Measurements from ENCODE around the gene ZNF580.

The ZNF580 gene

DNA sequence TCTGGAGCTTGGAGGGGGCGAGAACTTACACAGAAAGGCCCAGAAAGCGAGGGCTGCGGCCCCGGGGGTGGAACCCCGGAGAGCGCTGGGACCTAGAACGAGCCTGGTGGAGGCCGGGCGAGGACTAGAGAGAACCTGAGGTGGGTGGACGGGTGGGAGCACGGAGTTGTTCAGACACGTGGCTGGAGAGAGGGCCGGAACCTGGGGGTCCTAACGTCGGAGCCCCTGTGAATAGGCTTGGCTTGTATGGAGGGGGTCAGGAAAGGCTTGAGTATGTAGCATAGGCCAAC is 3.0 kb downstream of the ZNF580 start:
- TF ChIP-seq, protein P1, sequence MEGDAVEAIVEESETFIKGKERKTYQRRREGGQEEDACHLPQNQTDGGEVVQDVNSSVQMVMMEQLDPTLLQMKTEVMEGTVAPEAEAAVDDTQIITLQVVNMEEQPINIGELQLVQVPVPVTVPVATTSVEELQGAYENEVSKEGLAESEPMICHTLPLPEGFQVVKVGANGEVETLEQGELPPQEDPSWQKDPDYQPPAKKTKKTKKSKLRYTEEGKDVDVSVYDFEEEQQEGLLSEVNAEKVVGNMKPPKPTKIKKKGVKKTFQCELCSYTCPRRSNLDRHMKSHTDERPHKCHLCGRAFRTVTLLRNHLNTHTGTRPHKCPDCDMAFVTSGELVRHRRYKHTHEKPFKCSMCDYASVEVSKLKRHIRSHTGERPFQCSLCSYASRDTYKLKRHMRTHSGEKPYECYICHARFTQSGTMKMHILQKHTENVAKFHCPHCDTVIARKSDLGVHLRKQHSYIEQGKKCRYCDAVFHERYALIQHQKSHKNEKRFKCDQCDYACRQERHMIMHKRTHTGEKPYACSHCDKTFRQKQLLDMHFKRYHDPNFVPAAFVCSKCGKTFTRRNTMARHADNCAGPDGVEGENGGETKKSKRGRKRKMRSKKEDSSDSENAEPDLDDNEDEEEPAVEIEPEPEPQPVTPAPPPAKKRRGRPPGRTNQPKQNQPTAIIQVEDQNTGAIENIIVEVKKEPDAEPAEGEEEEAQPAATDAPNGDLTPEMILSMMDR (IDR thresholded peaks at IDR 0.05) = no peak
- no peak for TF ChIP-seq ZFX (IDR thresholded peaks at IDR 0.05; ENCODE audit: borderline replicate concordance)
- peak overlapping the region; percentile 97 for H3K27ac ChIP-seq

DNA sequence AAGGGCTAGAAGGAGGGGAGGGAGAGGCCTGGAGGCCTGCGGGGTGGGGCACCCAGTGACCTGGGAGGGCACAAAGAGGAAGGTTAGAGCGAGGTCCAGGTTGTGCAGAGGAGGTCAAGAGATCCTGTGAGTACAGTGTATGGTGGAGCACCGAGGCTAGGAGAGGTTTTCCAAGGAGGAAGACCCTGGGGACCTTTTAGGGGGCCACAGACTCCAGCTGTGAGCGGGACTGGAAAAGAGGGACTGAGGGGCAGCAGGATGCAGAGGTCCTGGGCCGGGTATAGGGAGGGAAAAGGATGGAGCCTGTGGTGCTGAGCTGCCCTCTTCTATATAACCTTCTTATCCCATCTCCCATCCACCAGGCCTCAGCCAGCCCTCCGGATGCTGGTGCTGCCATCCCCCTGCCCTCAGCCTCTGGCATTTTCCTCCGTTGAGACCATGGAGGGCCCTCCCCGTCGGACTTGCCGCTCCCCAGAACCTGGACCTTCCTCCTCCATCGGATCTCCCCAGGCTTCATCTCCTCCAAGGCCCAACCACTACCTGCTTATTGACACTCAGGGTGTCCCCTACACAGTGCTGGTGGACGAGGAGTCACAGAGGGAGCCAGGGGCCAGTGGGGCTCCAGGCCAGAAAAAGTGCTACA is 3.5 kb downstream of the ZNF580 start:
- no peak for TF ChIP-seq ZFX (IDR thresholded peaks at IDR 0.05; ENCODE audit: borderline replicate concordance)
- TF ChIP-seq, protein P1 (IDR thresholded peaks at IDR 0.05) = no peak
- H3K27ac ChIP-seq = peak overlapping the region; percentile 97

DNA sequence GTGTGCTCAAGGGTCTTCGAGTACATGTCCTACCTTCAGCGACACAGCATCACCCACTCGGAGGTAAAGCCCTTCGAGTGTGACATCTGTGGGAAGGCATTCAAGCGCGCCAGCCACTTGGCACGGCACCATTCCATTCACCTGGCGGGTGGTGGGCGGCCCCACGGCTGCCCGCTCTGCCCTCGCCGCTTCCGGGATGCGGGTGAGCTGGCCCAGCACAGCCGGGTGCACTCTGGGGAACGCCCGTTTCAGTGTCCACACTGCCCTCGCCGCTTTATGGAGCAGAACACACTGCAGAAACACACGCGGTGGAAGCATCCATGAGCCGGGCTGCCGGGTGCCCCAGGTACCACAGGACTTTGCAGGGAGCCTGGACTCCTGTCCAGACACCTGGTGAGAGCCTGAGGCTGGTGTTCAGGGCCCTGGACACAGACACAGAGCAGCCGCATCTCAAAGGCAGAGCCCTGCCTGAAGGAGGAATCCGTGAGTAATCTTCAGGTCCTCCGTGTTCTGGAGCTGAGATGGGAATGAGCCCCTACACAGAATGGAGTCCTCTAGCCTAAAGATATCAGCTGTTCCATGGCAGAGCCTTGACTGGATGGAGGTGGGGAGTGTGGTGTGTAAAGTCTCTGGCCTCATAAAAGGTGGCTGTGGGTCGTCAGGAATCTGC is 4.2 kb downstream of the ZNF580 start:
- peak overlapping the region; percentile 97; the same call in 1 of the 2 replicates for H3K27ac ChIP-seq
- no peak for TF ChIP-seq ZFX (IDR thresholded peaks at IDR 0.05; ENCODE audit: borderline replicate concordance)
- TF ChIP-seq, protein P1 (IDR thresholded peaks at IDR 0.05) = no peak

DNA sequence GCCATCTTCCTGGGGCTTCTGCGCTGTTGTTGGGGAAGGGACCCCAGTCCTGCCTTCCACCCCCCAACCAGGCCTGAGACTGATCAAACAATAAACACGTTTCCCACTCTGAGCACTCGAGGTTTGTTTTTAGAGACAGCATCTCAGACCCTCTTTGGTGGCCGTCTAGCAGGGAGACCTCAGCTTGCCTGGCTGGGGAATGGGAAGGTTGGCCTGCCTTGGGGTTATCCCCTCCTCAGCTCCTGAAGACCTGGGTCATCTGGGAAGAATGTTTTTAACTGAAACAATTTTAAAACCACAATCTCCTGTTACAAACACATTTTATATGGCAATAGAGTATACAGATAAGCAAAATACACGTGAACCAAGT is 4.7 kb downstream of the ZNF580 start:
- TF ChIP-seq, protein P1 (IDR thresholded peaks at IDR 0.05) = no peak
- TF ChIP-seq ZFX (IDR thresholded peaks at IDR 0.05; ENCODE audit: borderline replicate concordance) = no peak
- H3K27ac ChIP-seq = peak overlapping the region; percentile 97; the same call in 1 of the 2 replicates

DNA sequence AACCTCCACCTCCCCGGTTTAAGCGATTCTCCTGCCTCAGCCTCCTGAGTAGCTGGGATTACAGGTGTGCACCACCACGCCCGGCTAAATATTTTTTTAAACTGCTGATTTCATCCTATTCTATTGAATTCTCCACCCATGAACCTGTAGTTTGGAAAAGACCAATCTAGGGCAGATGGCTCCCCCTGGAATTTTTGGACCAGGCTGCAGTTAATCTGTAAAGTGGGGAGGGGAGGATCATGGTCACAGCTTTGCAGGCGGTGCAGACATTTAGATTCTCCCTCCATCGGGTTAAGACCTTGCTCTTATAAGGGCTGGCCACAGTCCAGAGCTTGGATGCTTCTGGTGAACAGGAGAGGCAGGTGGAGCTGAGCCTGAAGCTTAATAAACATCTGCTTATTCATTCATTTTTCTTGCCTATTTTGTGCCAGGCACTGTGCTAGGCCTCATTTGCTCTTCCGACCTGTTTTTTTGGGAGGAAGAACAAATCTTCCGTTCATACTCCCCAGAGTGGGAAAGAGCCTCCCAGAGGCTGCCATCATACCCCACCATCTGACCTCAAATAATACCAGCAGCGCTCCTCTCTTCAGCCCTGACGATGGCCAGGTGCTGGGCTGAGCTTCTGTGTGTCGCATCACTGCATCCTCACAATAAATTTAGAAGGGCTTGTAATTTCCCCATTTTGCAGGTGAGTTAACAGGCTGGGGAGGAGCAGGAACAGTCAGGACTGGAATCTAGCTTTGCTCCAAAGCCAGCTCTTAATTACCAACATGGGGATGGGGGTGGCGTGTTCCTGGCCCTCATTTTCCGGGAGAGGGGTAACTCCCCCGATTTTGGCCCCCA is 6.3 kb downstream of the ZNF580 start:
- TF ChIP-seq, protein P1 (IDR thresholded peaks at IDR 0.05) = no peak
- no peak for TF ChIP-seq ZFX (IDR thresholded peaks at IDR 0.05; ENCODE audit: borderline replicate concordance)
- H3K27ac ChIP-seq = peak overlapping the region; percentile 85

DNA sequence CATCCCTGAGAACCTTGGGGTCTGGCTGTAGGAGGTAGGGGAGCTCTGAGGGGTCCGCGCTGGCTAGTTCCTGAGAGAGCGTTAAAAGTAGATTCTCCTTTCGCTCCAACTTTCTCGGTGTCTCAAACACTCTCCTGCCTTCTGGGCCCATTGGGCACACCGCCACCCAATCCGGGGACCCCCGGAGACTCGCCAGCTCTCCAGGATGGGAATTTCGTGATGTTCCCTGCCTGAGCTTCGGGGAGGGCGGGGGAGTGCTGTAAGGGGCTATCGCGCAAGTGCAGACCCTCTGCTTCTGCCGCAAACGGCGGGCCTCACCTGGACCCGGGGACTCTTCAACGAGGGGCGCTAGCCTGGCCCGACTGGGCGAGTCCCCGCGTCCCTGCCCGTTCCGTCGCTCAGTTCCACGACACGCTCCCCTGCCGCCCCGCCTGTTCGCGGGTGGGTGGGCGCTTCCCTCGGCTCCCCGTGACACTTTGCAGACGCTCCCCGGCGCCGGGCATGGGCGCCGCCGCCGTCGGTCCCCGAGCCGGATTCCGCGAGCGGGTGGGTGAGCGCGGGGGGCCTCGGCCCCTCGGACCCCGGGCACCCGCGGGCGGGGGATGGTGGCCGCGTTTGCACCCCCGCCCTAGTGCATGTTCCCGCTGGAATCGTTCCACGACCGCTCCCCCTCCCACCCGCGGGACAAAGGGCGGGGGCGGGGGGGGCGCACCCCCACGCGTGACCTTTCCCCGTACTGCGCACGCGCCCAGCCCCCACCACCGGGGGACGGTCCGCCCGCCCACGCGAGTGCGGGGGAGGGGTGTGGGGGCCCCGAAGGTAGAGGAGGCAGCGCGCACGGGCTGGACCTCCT is 7.2 kb downstream of the ZNF580 start, which contains the start of gene CCDC106:
Gene CCDC106 (plus strand): TSS at position 481 of the 853 bp plus-strand sequence. CDS start 835 bp downstream, outside the sequence.
- H3K27ac ChIP-seq = peak within 1 kb of the TSS; percentile 85
- TF ChIP-seq, protein P1 (IDR thresholded peaks at IDR 0.05) = no peak
- TF ChIP-seq ZFX (IDR thresholded peaks at IDR 0.05; ENCODE audit: borderline replicate concordance) = no peak
